Fibroblast of skin of abdomen (primary cell): ENCODE measurements around the gene SULT1C4.
"Not testable (repeated sequence)": the region's sequence is repeated elsewhere in the genome, so short reads cannot be mapped to it uniquely, and the experiment has no call there.

ENCODE experiments used
- DNase-seq: peaks from one replicate; pipeline ENCODE4 v3.0.0-alpha.2; 2013

The SULT1C4 gene

DNA sequence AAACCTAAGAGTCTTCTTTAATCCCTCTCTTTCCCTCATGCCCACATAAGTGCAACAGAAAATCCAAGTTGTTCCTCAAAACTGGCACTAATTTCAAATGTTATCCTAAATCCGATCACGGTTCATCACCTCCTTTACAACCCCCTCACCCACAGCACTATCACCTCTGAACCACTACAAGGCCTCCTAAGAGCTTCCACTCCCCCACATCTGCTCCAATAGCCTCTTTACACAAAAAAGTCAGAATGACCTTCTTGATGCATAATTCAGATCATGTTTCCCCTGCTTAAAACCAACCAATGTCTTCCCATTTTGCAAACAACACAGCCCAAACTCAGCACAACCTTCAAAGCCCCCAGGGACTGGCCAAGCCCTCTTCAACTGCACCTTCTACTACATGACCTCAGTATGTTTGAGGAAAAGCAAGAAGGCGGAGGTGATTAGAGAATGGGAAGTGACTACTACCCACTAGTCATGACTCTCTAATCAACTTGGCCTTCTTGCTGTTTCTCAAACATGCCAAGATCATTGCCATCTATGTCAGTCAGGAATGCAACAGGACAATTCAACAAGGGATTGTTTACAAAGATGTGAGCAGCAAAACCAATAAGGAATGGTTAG is 36.6 kb downstream of the SULT1C4 start:
- DNase-seq, result no peak

DNA sequence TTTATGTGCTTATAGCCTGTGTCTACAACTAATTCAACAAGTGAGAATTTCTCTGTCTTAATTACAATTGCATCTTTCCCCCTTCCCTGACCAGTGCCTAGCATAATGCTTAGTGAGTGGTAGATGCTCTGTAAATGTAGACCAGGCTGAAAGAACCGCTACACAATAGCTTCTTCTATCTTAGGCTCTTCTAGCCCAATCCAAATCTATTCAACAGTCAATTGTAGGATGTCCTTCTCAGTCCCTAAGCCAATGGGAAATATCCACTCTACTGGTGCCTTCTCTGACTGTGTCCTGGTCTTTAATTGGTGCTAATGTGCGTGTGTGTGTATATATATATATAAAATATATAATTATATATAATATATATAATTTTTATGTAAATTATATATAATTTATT is 37.2 kb downstream of the SULT1C4 start:
- no peak for DNase-seq

DNA sequence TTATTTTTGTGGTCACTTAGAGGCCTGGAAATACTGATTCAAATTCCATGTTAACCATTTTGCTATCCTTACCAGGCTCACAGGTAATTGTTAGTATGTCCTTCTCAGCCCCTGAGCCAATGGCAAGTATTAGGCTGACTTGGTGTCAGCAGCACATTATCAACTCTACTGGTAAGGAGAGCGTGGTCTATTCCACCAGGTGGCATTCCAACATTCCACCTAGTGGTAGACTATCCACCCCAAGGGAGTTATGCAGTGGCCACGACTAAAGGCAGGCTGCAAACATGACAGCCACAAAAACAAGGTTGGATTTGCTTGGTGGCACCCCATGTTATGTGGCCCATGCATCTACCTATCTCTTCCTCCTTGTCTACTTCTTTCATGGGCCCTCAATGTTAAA is 39.5 kb downstream of the SULT1C4 start:
- no peak for DNase-seq

DNA sequence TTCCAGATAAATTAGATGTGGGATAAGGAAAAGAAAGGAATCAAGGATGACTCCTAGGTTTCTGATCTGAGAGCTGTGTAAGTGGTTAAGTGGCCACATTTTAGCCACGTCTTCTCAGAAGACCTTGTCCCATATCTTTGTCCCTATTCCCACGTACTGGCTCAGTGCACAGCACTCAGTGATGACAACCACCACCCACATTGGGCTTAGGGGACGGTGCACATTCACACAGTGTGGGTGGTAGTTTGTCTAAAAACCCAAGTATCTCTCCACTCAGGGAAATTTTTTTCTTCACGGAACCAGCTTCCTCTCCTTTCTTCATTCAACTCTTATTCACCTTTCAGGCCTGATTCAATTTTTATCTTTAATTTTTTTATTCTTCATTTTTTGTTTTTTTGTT is 40.7 kb downstream of the SULT1C4 start:
- DNase-seq, result no peak

DNA sequence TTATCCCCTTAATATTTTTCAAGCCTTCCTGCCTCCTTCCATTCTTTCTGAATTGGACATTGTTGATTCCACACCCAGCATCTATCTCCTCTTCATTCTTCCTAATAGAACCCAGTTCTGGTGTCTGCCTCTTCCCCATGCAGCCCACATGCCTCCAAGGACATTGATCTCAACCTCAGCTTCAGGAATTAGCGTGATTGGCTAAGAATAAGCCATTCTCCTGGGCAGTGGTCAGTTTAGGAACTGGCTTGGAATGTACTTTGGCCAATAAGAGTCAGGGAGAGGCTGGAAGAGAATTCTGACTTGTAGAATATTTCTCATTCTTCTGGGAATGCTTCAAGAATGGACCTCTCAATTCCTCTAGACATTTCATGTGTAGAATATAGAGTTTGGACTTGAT is 45.3 kb downstream of the SULT1C4 start:
- DNase-seq, result no peak

DNA sequence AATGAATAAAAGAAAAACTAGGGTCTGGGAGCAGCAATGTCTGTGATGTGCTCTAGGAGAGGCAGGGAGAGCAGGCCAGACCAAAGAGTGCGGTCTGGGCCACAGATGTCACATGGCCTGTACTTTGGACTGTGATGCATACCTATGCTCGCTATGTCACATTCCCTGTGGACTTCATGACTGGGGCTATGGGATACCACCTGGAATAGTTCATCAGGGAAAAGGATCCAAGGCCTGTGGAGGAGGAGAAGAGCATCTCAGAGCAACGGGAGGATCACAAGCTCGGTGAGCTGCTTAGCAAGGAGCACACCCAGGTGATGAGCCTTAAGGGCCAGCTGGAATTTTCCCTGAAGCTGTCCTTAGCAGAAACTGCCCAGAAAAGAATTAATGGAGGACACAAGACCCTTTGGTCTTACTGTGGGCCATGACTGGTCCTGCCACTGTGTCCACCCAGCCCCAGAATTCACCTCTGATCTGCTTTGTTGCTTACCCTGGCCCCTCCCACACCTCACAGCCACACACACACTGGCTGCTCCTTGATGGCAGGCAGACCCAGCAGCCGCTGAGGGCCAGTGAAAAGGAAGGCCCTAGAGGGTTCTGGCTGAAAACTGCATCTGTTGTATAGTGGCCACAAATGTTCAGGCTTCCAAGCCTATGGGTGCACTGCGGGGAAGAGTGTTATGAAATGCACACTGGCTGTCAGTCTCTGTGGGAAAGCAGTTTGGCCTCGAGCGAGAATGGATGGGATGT is 45.9 kb downstream of the SULT1C4 start:
- DNase-seq, result no peak

DNA sequence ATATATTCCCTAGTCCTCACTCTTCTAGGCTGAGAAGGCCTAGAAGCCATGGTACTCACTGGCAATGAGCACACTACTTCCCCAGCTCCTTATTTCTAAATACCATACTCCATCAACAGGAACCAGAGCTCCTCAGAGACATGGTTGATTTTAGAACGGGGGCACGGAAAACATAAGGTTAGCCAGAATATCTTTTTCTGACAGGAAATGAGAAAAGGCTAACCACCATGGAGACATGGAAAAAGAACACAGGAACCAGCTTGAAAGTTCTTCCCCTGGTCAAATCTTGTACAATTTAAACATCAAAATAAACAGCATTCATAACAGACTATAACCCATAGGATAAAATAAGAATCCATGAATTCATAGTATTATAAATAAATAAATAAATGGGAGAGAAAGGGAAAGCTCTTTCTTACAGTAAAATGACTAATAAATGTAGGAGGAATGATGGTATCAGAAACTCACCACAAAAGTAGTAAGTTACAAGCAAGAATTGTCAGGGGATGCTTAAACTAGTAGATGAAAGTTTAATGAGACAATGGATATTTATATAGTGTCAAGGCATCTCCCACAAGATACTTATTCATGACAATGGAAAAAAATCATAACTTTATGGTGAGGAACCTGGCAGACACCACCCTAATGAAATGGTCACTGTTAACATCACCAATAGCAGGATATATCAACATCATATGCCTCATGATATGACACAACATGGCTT is 50.7 kb downstream of the SULT1C4 start:
- DNase-seq, result no peak

DNA sequence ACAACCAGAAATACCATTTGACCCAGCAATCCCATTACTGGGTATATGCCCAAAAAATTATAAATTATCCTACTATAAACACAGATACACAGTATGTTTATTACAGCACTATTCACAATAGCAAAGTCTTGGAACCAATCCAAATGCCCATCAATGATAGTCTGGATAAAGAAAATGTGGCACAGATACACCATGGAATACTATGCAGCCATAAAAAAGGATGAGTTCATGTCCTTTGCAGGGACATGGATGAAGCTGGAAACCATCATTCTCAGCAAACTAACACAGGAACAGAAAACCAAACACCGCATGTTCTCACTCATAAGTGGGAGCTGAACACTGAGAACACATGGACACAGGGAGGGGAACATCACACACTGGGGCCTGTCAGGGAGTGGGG is 57.8 kb downstream of the SULT1C4 start:
- DNase-seq, result not testable (repeated sequence)

DNA sequence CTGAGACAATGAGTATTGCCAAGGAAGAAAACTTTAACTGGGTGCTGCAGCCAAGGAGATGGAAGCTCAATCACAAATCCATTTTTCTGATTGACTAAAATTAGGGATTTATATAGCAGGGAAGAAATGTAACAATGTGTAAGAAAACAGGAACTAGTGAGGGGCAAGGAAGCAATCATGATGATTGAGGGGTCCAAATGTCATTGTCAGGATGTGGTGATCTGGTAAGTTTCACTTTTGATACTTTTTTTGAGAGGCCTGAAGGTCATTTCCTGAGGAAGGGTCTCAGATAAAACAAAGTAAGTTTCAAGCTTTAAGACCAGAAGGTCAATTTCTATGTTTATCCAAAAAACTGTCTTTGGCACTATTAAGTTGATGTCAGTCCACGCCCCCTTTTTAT is 59.2 kb downstream of the SULT1C4 start:
- no peak for DNase-seq
